Neural cell (in vitro differentiated cells): Measurements from ENCODE around the gene PPP1R12B. TPM values are rescaled to one million over a fixed set of nuclear protein-coding genes. Genes with fewer than 3 reads are reported as not detected.

Experiments
- H2AFZ ChIP-seq: fragments of 200-600, 300-800 bp; sonication (generic), shearing (Covaris generic); 2 replicates; pipeline ENCODE4 v1.6.0; 2014; ENCODE audit warnings: low read depth, mild to moderate bottlenecking, antibody characterized with exemption, low read length, moderate library complexity
- H3F3A ChIP-seq: fragments of 200-600 bp; shearing (Covaris generic); 2 replicates; pipeline ENCODE4 v1.6.1; 2016; ENCODE audit warnings: mild to moderate bottlenecking, moderate library complexity, mixed read lengths, antibody characterized with exemption, low read length; ENCODE audit not compliant: insufficient read depth, poor library complexity, severe bottlenecking
- H3K27ac ChIP-seq: fragments of 200-600, 300-800 bp; sonication (generic), shearing (Covaris generic); 2 replicates; pipeline ENCODE4 v1.5.1; 2014; ENCODE audit warnings: mild to moderate bottlenecking, low read length, moderate library complexity
- H3K27me3 ChIP-seq: fragments of 300-800, 200-600 bp; sonication (generic), shearing (Covaris generic); 2 replicates; pipeline ENCODE4 v1.6.0; 2014; ENCODE audit warnings: mild to moderate bottlenecking, low read depth, low read length, moderate library complexity; ENCODE audit not compliant: insufficient read depth
- H3K36me3 ChIP-seq: fragments of 300-800, 200-600 bp; sonication (generic), shearing (Covaris generic); 2 replicates; pipeline ENCODE4 v1.5.1; 2014; ENCODE audit warnings: mild to moderate bottlenecking, antibody characterized with exemption, low read length, moderate library complexity; ENCODE audit not compliant: insufficient read depth
- H3K4me2 ChIP-seq: fragments of 300-800, 200-600 bp; sonication (generic), shearing (Covaris generic); 2 replicates; pipeline ENCODE4 v1.6.0; 2014; ENCODE audit warnings: mild to moderate bottlenecking, low read length
- H3K4me3 ChIP-seq: fragments of 300-800, 200-600 bp; sonication (generic), shearing (Covaris generic); 2 replicates; pipeline ENCODE4 v1.5.1; 2014; ENCODE audit warnings: mild to moderate bottlenecking, low read length, moderate library complexity
- H3K79me2 ChIP-seq: fragments of 200-600 bp; shearing (Covaris generic); replicated peaks from 2 replicates; pipeline ENCODE4 v1.6.0; 2014; ENCODE audit warnings: mild to moderate bottlenecking, low read length, moderate library complexity; ENCODE audit not compliant: insufficient read depth
- H3K9ac ChIP-seq: fragments of 300-800, 200-600 bp; sonication (generic), shearing (Covaris generic); 2 replicates; pipeline ENCODE4 v1.6.1; 2016; ENCODE audit warnings: mild to moderate bottlenecking, low read length, mixed read lengths
- H3K9me2 ChIP-seq: fragments of 200-600 bp; shearing (Covaris generic); 2 replicates; pipeline ENCODE4 v1.6.1; 2016; ENCODE audit warnings: mild to moderate bottlenecking, low read length, mixed read lengths; ENCODE audit not compliant: insufficient read depth
- H3K9me3 ChIP-seq: fragments of 200-600, 300-800 bp; sonication (generic), shearing (Covaris generic); 2 replicates; pipeline ENCODE4 v1.6.1; 2016; ENCODE audit warnings: mild to moderate bottlenecking, mixed run types, low read length, moderate library complexity, mixed read lengths
- H4K20me1 ChIP-seq: fragments of 200-600 bp; shearing (Covaris generic); 2 replicates; pipeline ENCODE4 v1.6.1; 2016; ENCODE audit warnings: mild to moderate bottlenecking, mixed run types; ENCODE audit not compliant: insufficient read depth
- CTCF ChIP-seq: fragments of 450-650 bp; IDR thresholded peaks from 2 replicates; pipeline ENCODE4 v1.5.1; 2014; ENCODE audit warnings: antibody characterized with exemption, mild to moderate bottlenecking, moderate library complexity; ENCODE audit not compliant: poor library complexity, severe bottlenecking
- EP300 ChIP-seq: fragments of 450-650 bp; conservative IDR thresholded peaks from 2 replicates; pipeline ENCODE4 v1.6.1; 2014; ENCODE audit warnings: antibody characterized with exemption, mild to moderate bottlenecking, moderate library complexity; ENCODE audit not compliant: poor library complexity, severe bottlenecking
- EZH2 ChIP-seq: fragments of 200-600, 300-800 bp; shearing (Covaris generic), sonication (generic); IDR thresholded peaks from 2 replicates; pipeline ENCODE4 v1.6.1; 2014; ENCODE audit warnings: antibody characterized with exemption, low read length, borderline replicate concordance, mild to moderate bottlenecking; ENCODE audit not compliant: insufficient read depth, poor library complexity, severe bottlenecking
- MXI1 ChIP-seq: fragments of 450-650 bp; conservative IDR thresholded peaks from 2 replicates; pipeline ENCODE4 v1.6.1; 2014; ENCODE audit warnings: antibody characterized with exemption, mild to moderate bottlenecking; ENCODE audit not compliant: poor library complexity, severe bottlenecking
- POLR2AphosphoS5 ChIP-seq: IDR thresholded peaks from 2 replicates; pipeline ENCODE4 v1.6.1; 2012
- RAD21 ChIP-seq: fragments of 450-650 bp; conservative IDR thresholded peaks from 2 replicates; pipeline ENCODE4 v1.6.1; 2014; ENCODE audit warnings: antibody characterized with exemption, mild to moderate bottlenecking, moderate library complexity
- REST ChIP-seq: IDR thresholded peaks from 2 replicates; pipeline ENCODE4 v1.6.1; 2012; ENCODE audit warnings: borderline replicate concordance
- SMC3 ChIP-seq: fragments of 450-650 bp; conservative IDR thresholded peaks from 2 replicates; pipeline ENCODE4 v1.6.1; 2014; ENCODE audit warnings: antibody characterized with exemption, mild to moderate bottlenecking, moderate library complexity; ENCODE audit not compliant: poor library complexity
- TAF1 ChIP-seq: IDR thresholded peaks from 2 replicates; pipeline ENCODE4 v1.6.1; 2012; ENCODE audit warnings: low read depth
- polyA minus RNA-seq: library from RNA; depleted of rRNA, polyadenylated mRNA; stranded (reverse); fragments of >200 nt; gene quantifications from 2 replicates; pipeline ENCODE4 v1.2.3, GENCODE V29; 2014
- polyA plus RNA-seq: library from polyadenylated mRNA; depleted of rRNA; stranded (reverse); fragments of >200 nt; gene quantifications from 2 replicates; pipeline ENCODE4 v1.2.3, GENCODE V29; 2014

The PPP1R12B gene
- polyA plus RNA-seq: 7.6 and 9.8 TPM in 2 replicates
- 25.8 and 54.1 TPM in 2 replicates for polyA minus RNA-seq

GRCh38 chr1:202348509-202349205 lies at the start of gene PPP1R12B:
PPP1R12B (plus strand) TSS chr1:202348699; CDS start chr1:202348852, 153 bp downstream.
- Histone ChIP-seq H3F3A (peaks cover 5% of the 10 kb centered on the region), H3K79me2 (peaks cover 17% of the 10 kb centered on the region), H3K9me3 (no peaks in the 10 kb centered on the region), H3K27ac (peak within 1 kb of the TSS; percentile 68), H3K4me2 (peak within 1 kb of the TSS; percentile 95), H2AFZ (peak within 1 kb of the TSS; percentile 67), H3K9ac (peak within 1 kb of the TSS; percentile 76), H3K27me3 (no peaks in the 10 kb centered on the region), H3K9me2 (no peaks in the 10 kb centered on the region), H3K36me3 (no peaks in the 10 kb centered on the region), H4K20me1 (no peaks in the 10 kb centered on the region), H3K4me3 (peak within 1 kb of the TSS; percentile 90)
- TF ChIP-seq MXI1: peak; percentile 73
- TF ChIP-seq POLR2AphosphoS5: peak; percentile 71
- peak; percentile 45 for TF ChIP-seq REST
- TF ChIP-seq SMC3: peak; percentile 33
- peak; percentile 89 for TF ChIP-seq TAF1
- TF ChIP-seq RAD21: no peak
- peak; percentile 37 for TF ChIP-seq EP300
- no peak for TF ChIP-seq EZH2
- TF ChIP-seq CTCF: peak; percentile 24

GRCh38 chr1:202302166-202302565 lies 46.3 kb upstream of the PPP1R12B start:
- H4K20me1 ChIP-seq: no peaks in the 10 kb centered on the region
- no peaks in the 10 kb centered on the region for H3K79me2 ChIP-seq
- no peaks in the 10 kb centered on the region for H3F3A ChIP-seq
- no peak overlapping the region for H3K4me2 ChIP-seq
- no peaks in the 10 kb centered on the region for H3K27me3 ChIP-seq
- H3K4me3 ChIP-seq: no peak overlapping the region
- TF ChIP-seq SMC3 (no peak), REST (no peak), EP300 (no peak)
- H3K9me3 ChIP-seq: no peaks in the 10 kb centered on the region
- no peaks in the 10 kb centered on the region for H3K9me2 ChIP-seq
- H2AFZ ChIP-seq: no peak overlapping the region
- H3K36me3 ChIP-seq: no peaks in the 10 kb centered on the region
- H3K9ac ChIP-seq: no peak overlapping the region
- no peak overlapping the region for H3K27ac ChIP-seq
